ENCODE measurements around the gene MRPS27.

DNA sequence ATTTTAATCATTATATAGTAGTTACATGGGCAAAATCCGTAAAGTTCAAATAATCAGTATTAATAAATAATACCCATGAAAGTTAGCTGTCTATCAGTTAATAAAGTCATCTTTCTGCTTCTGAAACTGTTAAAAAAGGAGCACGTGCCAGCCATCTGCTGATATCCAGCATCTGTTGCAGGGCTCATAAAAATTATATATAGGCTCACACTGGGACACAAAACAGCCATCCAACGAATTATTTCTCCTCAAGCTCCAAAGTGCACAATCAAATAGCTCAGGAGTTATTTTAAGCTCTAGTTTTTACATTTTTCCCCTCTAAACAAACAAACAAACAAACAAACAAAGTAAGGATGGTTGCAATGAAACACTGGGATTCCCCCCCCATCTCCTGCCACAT lies 48.3 kb downstream of the MRPS27 start:
- TF ChIP-seq POLR2A (IDR thresholded peaks at IDR 0.05; ENCODE audit: low read length) (no peak), GATA1 (IDR thresholded peaks at IDR 0.05; ENCODE audit: low read depth, low read length) (no peak)
